Hematopoietic multipotent progenitor cell treated with erythropoietin and hydrocortisone succinate and interleukin-3 and kit ligand, for 17 days (in vitro differentiated cells): ENCODE results near the gene PCCA.
"Not testable (repeated sequence)": the region's sequence is repeated elsewhere in the genome, so short reads cannot be mapped to it uniquely, and the experiment has no call there.

Experiments used
- DNase-seq: peaks from one replicate; pipeline ENCODE4 v3.0.0-alpha.2; 2015; ENCODE audit warnings: low spot score

The PCCA gene, protein sequence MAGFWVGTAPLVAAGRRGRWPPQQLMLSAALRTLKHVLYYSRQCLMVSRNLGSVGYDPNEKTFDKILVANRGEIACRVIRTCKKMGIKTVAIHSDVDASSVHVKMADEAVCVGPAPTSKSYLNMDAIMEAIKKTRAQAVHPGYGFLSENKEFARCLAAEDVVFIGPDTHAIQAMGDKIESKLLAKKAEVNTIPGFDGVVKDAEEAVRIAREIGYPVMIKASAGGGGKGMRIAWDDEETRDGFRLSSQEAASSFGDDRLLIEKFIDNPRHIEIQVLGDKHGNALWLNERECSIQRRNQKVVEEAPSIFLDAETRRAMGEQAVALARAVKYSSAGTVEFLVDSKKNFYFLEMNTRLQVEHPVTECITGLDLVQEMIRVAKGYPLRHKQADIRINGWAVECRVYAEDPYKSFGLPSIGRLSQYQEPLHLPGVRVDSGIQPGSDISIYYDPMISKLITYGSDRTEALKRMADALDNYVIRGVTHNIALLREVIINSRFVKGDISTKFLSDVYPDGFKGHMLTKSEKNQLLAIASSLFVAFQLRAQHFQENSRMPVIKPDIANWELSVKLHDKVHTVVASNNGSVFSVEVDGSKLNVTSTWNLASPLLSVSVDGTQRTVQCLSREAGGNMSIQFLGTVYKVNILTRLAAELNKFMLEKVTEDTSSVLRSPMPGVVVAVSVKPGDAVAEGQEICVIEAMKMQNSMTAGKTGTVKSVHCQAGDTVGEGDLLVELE

DNA sequence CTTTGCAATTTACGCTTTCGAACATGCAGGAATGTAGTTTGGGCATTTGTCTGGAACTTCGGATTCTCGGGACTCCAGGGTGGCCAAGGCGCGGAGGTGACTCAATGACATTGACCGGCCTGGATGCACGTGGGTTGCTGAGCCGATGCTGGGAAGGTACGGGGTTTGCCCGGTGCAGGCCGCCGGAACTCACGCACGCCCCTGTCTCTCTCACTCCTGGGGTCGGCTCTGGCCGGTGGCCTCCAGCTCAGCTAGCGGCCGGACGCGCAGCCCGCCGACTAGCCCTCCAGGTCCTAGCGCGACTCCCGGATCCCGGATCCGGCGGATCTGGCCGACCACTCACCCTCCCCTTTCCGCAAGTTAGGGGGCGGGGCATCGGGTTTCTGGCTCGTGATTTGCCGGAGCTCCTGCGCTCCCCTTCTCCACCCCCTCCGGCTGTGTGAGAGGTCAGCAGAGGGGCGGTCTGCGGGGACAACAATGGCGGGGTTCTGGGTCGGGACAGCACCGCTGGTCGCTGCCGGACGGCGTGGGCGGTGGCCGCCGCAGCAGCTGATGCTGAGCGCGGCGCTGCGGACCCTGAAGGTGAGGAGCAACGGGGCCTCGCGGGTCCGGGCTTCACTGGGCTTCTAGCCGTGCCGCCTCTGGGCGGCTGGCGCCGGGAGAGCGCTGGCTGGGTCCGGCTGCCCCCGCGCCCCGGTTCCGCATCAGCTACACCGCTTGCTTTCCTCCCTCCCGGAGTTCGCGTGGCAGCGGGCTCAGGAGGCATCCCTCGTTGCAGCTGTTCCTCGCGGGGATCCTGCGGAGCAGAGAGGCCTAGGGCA is at the start of gene PCCA:
TSS of gene PCCA (plus strand) at position 450 of the 821 bp plus-strand sequence. CDS start at position 478, 28 bp downstream.
- peak; percentile 54 for DNase-seq

DNA sequence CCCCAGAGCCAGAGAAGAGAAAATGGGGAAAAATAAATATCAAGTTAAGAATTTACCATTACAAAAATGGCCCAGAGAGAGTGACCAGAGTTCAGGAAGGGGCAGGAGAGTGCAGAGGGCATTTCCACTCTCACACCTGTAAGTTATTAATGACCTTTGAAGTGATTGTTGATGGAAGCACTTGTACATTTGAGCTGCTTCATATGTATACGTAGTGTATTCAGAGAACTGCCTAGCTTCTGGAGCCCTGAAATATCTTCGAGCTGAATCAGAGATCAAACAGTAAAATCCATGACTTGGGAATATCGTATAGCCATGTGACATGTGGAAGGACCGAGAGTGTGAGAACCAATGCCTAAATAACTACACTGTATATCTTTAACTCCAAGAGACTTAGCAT is 49.2 kb upstream of the PCCA start:
- DNase-seq, result no peak

DNA sequence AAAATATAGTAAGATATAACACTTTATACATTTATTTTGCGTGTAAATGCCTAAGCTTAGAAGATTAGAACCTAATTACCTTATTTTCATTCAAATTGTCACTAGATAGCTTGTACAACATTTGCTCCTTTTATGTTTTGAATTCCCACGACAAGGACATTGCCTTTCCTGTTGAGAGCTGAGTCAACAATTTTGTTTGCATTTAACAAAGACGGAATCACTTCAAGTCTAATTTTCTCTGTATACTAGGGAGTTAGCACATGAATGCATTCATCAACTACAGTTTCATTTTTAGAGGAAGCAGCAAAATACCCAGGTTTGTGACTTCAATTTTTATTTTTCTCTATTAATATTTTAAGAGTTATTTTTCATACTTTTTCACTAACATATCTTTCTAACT is 48.7 kb upstream of the PCCA start:
- DNase-seq, result no peak

DNA sequence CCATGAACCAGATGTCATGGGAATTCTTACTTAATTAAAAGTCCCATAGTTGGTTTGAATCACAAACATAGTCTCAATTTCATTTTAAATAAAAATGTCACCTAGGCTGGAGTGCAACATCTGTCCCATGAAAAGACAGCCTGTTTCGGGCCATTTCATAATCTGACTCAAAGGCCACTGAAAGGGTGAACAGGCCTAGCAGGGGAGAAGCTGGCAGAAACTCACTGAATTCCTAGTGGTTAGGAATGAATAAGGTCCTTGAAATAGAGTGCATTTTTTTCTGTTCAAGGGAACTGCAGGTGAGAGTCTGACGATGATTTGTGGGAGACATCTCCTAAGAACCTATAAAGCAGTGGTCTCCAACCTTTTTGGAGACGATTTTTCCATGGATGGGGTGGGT is 44.0 kb upstream of the PCCA start:
- DNase-seq, result no peak

DNA sequence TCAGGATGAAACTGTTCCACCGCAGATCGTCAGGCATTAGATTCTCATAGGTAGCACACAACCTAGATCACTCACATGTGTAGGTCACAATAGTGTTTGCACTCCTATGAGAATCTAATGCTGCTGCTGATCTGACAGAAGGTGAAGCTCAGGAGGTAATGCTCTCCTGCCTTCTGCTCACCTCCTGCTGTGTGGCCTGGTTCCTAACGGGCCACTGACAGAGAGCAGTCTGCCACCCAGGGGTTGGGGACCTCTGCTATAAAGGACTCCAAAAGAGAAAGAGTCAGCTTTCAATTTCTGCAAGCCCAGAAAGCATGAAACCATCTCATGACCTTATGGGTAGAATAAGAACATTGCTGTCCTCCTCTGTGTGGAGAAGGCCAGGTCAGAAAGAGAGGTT is 43.5 kb upstream of the PCCA start:
- DNase-seq, result no peak

DNA sequence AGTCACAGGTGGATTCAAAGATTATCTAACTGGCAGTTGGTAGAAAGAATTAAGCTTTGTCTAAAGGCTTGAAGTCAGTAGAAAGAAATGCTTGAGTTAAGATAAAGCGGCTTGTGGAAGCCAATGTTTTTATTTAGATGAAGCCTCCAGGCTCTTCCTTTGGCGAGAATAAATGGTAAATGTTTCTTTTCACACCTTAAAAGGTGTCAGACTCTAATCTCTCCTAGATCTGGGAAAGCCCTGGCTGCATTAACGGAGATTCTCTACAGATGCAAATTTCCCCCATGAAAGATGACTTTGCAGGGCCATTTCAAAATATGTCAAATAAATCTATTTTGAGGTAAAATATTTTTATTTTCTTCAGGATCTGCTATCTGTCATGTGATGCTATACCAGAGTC is 37.8 kb upstream of the PCCA start:
- DNase-seq, result no peak

DNA sequence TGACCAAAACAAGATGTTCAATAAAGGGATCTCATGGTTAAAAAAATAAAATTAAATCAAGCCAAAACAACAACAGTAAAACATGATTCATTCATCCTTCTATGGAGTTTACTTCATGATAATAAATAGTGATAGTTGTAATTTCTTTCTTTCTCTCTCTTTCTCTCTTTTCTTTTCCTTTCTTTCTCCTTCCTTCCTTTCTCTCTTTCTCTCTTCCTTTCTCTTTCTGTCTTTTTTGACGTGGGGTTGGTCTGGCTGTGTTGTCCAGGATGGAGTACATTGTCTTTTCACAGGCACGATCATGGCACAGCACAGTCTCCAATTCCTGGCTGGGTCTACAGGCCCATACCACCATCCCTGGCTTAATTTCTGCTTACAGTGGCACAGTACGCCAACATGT is 29.1 kb upstream of the PCCA start:
- no peak for DNase-seq

DNA sequence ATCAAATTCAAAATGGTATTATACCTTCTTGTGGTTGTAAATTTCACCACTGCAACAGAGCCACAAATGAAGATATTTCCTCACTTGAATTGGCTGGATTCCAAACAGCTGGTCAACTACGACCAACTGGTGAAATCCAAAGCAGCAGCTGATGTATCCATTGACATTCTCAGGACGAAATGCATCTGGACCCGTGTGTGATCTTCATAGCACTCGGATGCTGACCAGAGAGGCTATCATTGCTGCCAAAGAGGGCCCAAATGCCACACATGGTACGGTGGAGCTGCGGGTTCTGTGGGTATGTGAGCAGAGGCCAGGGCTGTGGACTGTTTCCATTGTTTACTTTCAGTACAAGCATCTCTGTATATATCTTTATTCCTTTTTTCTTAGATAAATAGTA is 25.6 kb upstream of the PCCA start:
- DNase-seq, result no peak

DNA sequence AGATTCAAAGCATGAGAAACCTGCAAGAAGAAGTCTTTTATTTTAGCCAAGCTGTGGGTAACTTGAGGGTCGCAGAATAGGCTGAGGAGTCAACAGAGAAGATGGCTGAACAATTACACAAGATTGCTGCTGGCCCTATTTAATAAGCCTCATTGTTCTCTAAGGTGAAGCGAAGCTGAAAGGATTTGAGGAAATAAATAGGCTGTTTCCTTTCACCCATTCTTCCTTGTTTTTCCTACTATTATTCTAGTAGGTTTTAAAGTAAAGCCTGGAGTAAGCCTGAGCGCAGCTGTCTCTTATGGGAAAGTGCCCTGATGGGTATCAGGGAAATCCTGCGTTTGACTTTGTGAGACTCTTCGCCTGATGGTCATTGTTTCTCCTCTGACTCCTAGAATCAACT is 25.0 kb upstream of the PCCA start:
- no peak for DNase-seq

DNA sequence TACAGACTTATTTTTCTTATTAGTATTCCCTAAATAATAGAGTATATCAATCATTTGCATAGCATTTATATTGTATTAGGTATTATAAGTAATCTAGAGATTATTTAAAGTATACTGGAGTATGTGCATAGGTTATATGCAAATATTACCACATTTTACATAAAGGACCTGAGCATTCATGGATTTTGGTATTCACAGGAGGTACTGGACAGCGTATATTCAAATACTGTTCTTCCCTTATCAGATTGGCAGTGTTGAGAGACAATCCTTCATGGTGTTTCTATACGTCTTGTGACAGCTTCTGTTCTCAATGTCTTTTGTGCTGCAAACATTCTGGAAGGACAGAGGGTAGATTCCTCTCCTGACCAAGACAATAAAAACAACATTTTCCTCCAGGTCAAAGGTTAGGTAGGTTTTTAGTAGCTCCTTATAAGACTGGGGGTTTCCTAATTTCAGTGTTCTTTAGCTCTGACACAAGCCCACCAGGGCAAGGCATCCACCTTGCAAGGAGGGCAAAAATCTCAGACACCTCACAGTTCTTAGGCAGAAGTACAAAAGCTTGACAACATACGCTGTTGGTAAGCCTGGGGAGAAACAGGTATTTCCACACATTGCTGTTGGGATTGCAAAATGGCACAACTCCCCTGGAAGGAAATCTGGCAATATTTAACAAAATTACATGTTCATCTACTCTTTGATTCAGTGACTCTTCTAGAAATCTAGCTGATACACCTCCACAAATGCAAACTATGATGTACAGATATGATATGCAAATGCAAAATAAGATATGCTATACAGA is 20.6 kb upstream of the PCCA start:
- no peak for DNase-seq

DNA sequence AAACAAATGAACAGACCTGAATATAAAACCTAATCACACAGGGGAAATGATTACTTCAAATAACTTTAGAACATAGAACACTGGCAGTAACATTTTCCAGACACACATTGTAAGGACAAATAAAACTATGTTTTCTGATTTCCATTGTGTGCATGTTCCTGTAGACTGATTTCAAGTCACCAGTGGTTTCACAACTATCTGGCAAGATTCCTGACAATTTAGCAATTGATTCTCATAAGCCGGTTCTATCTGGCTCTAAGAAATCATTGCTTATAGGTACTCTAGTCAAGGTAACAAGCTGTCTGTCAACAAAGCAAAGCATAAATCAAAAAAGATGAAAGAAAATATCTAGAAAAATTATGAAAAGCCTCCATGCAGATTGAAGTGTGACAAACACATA is 19.6 kb upstream of the PCCA start:
- no peak for DNase-seq

DNA sequence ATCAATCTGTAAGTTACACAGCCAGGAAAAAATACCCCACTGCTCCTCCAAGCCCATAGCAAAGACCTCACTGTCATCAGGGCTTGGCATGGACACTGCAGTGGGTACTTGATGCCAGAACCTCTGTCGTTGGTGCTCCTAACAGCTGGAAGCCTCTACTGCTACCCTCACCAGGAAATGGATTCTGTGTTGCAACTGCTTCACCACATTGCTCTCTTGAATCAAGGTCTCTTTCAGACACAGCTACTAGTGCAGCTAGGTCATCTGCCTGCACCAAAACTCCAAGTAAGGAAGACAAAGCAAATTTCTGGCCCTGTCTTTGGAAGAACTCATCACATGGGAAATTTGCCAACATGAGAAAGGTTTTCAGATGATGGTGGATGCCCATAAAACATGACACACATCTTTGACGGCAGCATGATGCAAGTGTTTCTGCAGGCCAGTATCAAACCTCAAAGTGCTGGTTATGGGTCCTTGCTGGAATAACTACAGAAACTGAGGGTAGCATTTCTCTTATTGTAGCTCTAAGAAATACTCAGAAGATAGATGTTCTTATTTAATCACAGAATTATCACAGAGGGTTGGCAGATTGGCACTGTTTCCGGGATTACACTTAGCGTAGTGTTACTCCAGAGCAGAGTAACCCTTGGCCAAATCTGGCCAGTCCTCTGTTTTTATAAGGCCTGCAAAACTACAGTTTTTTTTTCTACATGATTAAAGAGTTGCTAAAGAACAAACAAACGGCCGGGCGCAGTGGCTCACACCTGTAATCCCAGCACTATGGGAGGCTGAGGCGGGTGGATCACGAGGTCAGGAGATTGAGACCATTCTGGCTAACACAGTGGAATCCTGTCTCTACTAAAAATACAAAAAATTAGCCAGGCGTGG is 12.9 kb upstream of the PCCA start:
- DNase-seq, result no peak

DNA sequence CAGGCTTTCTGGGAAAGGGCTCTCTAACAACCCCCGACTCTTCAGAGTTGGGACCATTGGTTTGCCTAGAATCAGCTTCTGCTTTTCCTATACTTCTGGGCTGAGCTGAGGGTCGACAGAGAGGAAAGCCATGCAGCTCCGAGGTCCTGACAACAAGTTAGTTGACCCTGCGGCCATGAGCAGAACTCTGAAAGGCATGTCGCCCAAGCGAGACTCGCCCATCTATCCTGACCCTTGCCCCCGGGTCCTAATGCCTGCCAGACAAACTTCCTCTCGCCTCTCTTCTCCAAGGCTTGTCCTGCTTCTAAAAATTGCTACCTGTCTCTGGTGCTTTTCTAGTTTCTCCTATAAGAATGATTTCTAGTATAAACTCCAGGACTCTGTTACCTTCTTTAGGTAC is 9.9 kb upstream of the PCCA start:
- not testable (repeated sequence) for DNase-seq

DNA sequence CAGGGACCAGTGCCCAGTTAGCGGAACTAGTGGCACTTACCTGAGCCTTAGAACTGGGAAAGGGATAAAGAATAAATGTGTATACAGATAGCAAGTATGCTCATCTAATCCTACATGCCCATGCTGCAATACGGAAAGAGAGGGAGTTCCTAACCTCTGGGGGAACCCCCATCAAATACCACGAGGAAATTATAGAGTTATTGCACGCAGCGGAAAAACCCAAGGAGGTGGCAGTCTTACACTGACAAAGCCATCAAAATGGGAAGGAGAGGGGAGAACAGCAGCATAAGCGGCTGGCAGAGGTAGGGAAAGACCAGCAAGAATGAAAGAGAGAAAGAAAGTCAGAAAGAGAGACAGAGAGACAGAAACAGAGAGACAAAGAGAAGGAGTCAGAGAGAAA is 5.5 kb upstream of the PCCA start:
- DNase-seq, result not testable (repeated sequence)

DNA sequence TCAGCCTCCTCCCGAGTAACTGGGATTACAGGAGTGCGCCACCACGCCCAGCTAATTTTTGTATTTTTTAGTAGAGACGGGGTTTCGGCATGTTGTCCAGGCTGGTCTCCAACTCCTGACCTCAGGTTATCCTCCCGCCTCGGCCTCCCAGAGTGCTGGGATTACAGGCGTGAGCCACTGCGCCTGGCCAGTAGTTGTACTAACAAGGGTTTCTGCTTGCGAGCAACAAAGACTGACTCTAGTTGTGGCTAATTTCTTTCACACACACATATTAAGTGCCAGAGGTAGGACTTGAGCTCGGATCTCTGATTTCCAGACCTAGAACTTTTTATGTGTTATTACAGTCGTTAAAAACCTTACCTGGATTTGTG is 635 bp upstream of the PCCA start:
- DNase-seq, result no peak

DNA sequence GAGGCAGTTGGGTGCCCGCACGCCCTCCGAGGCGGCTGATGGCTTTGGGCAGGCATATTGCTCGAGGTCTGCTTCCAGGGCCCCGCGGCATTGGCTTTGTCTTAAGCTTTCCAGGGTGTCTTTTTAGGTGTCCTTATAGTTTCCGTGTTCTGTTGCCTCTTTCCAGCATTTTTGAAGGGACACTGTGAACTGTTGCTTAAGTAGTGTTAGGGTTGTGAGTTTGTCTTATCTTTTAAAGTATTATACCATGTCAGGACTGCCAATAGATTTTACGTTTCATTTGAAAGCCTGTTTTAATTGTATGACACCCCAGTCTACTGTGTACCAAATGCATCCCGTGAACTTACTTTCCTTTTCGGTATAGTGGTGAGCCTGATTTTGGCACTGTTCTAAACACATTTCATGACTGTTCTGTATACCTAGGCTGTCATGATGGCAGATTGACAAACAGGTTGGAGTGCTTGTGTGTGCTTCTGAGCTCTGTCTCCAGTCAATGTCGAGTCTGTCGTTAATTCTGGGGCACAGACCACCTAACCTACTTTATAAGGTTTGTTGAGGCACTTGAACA is 656 bp downstream of the PCCA start:
- no peak for DNase-seq

DNA sequence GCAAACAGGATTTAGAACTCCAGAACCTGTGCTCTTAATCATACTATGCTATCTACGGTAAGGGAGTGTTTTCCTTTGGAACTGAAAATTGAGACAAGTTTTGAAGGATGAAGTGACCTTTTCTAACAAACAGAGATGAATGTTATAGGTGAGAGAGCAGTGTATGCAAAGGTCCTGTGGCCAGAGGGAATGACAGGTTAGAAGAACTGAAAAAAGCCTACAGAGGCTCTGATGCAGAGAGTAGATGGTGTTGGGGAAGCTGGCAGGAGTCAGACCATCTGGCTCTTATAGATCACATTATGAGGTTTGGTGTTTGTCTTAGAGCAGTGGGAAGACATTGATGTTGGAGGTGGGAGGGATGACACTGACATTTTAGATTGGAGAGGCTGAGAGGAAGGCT is 2.0 kb downstream of the PCCA start:
- DNase-seq, result no peak

DNA sequence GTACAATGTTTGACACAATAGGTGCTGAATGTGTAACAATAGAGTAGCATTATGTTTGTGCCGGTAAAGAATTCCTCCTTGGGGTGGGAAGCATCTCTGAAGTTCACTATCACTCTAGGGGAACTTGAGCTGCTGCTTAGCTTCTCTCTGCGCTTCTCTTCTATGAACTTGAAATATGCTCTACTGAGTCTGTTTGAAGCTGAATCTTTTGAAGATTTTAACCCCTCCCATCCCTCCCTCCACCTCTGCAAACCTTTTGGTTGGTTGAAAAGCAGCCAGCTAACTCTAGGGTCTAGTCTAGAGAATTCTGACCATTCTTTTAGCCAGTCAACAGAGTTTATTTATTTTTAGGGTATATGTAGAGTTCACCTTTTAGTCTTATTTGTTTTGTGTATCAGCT is 2.5 kb downstream of the PCCA start:
- DNase-seq, result no peak

DNA sequence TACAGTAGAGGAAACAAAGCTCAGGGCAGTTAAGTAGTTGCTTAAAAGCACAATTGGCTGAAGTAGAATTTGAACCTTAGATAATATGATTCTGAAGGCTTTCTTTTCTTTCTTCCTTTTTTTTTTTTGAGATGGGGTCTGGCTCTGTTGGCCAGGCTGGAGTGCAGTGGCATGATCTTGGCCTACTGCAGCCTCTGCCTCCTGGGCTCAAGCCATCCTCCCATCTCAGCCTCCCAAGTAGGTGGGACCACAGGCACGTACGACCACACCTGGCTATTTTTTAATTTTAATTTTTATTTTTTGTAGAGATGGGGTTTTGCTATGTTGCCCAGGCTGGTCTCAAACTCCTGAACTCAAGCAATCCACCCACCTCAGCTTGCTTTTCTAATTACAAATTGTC is 3.4 kb downstream of the PCCA start:
- not testable (repeated sequence) for DNase-seq

DNA sequence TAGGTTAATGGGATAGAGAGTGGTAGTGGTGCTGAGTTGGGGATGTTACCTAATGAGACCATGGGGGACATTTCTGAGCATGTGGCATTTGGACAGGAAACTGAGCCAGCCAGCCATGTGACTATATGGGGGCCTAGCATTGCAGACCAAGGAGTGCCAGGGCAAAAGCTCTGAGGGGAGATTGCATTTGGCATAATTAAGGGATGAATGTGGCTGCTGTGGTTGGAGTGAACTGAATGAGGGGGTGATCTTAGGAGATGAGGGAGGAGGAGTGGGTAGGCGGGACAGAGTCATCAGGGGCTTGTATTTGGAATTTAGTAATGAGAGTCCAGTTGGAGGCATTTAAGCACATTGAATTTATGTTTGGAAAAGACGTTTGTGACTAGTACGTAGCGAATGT is 6.6 kb downstream of the PCCA start:
- DNase-seq, result no peak

DNA sequence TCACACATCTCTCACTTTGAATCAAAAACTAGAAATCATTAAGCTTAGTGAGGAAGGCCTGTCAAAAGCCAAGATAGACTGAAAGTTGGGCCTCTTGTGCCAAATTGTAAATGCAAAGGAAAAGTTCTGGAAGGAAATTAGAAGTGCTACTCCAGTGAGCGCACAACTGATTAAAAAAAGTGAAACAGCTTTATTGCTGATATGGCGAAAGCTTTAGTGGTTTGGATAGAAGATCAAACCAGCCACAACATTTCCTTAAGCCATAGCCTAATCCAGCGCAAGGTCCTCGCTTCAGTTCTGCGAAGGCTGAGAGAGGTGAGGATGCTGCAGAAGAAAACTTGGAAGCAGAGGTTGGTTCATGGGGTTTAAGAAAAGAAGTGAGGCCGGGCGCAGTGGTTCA is 7.6 kb downstream of the PCCA start:
- no peak for DNase-seq
